Gastroesophageal sphincter (tissue), 3 donors: ENCODE measurements around the gene PLAU.
A peak's percentile ranks its signal among the peaks of the same experiment; 100 is the strongest.

Experiments
- POLR2A ChIP-seq, 2 donors: fragments of 450-650 bp; IDR thresholded peaks; one replicate each; pipeline ENCODE4 v1.6.1; 2017; ENCODE audit warnings: antibody characterized with exemption in 2 of 2, mild to moderate bottlenecking in 2 of 2, moderate library complexity in 1 of 2
- TF ChIP-seq, protein P1 (sequence below), 4 experiments: fragments of 200-600 bp in 2 of 4; fragments of 450-650 bp in 2 of 4; sonication (generic) in 1 of 4; IDR thresholded peaks; one replicate each; pipeline ENCODE4 v1.5.1; 2017 to 2019; ENCODE audit warnings: antibody characterized with exemption in 4 of 4, mild to moderate bottlenecking in 2 of 4, moderate library complexity in 2 of 4

DNA sequence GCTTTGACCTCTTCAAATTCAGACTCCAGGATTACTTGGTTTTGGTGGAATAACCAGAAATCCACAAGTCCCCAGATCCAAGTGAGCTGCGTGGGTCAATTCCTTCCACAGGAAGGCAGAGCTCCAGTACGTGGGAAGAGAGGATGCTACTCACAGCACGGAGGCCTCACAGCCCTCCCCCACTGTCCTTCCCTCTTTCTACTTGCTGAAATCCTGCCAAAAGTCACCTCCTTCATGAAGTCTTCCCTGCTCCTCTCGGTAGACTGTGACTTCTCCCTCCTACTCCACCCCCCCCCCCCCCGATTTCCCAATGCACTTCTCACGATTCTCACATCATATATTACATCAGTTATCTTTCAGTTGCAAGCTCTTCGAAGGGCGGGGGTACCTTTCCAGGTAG is 48.9 kb upstream of the PLAU start:
- TF ChIP-seq, protein P1, sequence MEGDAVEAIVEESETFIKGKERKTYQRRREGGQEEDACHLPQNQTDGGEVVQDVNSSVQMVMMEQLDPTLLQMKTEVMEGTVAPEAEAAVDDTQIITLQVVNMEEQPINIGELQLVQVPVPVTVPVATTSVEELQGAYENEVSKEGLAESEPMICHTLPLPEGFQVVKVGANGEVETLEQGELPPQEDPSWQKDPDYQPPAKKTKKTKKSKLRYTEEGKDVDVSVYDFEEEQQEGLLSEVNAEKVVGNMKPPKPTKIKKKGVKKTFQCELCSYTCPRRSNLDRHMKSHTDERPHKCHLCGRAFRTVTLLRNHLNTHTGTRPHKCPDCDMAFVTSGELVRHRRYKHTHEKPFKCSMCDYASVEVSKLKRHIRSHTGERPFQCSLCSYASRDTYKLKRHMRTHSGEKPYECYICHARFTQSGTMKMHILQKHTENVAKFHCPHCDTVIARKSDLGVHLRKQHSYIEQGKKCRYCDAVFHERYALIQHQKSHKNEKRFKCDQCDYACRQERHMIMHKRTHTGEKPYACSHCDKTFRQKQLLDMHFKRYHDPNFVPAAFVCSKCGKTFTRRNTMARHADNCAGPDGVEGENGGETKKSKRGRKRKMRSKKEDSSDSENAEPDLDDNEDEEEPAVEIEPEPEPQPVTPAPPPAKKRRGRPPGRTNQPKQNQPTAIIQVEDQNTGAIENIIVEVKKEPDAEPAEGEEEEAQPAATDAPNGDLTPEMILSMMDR (IDR thresholded peaks at IDR 0.05) = peak in 1 of 4 experiments; percentile 22
- TF ChIP-seq POLR2A (IDR thresholded peaks at IDR 0.05) = no peak
